ENCODE results near the gene TBC1D9. TPM values are rescaled to one million over a fixed set of nuclear protein-coding genes. Genes with fewer than 3 reads are reported as not detected.
A peak's percentile ranks its signal among the peaks of the same experiment; 100 is the strongest.
"Not testable (repeated sequence)": the region's sequence is repeated elsewhere in the genome, so short reads cannot be mapped to it uniquely, and the experiment has no call there.

The TBC1D9 gene
- total RNA-seq, 1 donor: 28.7 TPM

DNA sequence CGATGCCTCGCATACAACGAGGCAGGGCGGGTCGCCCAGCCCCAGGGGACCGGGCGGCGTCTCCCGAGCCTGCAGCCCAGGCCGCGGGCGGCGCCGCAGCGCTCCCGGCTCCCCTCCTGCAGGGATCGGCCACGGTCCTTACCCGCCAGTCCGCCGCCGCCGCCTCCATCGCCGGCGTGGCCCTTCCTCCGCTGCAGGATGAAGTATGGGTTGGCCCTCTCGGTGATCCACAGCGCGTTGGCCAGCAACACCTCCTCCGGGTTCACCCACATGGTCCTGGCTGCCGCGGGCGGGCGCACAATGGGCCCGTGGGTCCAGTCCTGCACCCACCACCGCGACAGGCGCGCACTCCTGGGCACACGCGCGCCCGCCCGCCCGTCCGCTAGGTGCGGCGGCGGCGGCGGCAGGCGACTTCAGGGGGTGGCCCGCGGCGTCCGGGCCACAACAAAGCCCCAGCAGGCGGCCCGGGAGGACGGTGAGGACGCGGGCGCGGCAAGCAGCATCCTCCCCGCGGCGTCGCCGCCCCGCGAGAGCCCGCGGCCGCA, 339 bp downstream of the TBC1D9 start:
- DNase-seq (ENCODE audit: low read depth): peak; percentile 37
- peak overlapping the region; percentile 84 for H3K4me3 ChIP-seq (ENCODE audit: low read depth, low read length)
- TF ChIP-seq, protein P1, sequence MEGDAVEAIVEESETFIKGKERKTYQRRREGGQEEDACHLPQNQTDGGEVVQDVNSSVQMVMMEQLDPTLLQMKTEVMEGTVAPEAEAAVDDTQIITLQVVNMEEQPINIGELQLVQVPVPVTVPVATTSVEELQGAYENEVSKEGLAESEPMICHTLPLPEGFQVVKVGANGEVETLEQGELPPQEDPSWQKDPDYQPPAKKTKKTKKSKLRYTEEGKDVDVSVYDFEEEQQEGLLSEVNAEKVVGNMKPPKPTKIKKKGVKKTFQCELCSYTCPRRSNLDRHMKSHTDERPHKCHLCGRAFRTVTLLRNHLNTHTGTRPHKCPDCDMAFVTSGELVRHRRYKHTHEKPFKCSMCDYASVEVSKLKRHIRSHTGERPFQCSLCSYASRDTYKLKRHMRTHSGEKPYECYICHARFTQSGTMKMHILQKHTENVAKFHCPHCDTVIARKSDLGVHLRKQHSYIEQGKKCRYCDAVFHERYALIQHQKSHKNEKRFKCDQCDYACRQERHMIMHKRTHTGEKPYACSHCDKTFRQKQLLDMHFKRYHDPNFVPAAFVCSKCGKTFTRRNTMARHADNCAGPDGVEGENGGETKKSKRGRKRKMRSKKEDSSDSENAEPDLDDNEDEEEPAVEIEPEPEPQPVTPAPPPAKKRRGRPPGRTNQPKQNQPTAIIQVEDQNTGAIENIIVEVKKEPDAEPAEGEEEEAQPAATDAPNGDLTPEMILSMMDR (IDR thresholded peaks at IDR 0.05; ENCODE audit: insufficient read depth, low read length): no peak

DNA sequence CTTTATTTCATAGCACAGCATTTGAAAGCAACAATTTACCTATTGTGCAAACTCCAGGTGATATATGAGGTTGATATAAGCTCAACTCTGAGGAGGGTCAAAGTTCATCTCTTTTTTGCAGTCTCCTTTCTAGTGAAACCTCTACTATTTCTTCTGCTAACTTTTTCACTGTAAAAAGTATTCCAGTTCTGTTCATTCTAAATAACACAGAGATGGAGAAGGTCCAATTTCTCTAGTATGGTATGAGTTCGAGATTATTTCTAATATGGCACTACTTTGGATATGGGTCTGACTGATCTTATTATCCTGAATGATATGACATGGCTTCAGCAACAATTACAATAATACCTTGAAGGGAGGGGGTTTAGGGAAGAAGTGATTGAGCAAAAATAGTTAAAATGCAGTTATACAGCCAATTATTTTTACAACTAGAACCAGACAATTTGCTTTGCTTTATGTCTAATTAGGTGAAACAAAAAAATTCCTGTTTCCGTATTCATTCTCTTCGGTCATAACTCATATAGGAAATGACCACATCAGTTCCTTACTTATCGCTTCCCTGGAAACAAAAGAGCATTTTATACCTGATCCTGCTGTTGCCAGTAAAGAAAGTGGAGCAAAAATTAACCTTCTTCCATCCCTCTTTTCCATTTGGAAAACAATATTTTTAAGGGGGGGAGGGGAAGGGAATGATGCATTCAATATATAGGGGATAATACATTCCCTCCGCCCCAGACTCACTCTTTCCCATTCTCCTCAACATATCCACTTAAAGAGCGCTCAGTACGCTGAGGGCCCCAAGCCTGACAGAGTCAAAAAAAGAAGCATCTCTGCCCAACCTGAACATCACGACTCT, 1.0 kb downstream of the TBC1D9 start:
- DNase-seq (ENCODE audit: low read depth): no peak

DNA sequence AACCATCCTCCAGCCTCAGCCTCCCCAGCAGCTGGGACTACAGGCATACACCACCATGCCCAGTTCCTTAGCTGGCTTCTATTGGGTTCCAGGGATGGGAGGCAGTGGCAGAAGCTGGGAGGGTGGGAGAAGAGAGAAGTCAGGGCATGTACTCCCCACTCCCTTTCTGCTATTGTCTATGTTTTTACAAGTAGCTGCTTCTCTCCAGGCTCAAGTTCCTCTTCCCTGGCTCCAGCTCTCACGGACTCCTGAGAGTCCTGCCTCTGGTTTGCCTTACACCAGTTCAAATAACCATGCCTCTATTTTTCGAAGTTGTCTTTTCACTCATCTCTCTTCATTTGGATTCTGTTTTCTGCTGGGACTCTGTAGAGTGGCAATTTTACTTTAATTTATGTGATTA, 2.9 kb downstream of the TBC1D9 start:
- TF ChIP-seq, protein P1 (IDR thresholded peaks at IDR 0.05; ENCODE audit: insufficient read depth, low read length): no peak
- H3K4me3 ChIP-seq (ENCODE audit: low read depth, low read length): no peak overlapping the region
- DNase-seq (ENCODE audit: low read depth): no peak

More for the DNA sequence above, 1.0 kb downstream of the TBC1D9 start:
- H3K4me3 ChIP-seq (ENCODE audit: low read depth, low read length): peak overlapping the region; percentile 84
- TF ChIP-seq, protein P1 (IDR thresholded peaks at IDR 0.05; ENCODE audit: insufficient read depth, low read length): no peak

DNA sequence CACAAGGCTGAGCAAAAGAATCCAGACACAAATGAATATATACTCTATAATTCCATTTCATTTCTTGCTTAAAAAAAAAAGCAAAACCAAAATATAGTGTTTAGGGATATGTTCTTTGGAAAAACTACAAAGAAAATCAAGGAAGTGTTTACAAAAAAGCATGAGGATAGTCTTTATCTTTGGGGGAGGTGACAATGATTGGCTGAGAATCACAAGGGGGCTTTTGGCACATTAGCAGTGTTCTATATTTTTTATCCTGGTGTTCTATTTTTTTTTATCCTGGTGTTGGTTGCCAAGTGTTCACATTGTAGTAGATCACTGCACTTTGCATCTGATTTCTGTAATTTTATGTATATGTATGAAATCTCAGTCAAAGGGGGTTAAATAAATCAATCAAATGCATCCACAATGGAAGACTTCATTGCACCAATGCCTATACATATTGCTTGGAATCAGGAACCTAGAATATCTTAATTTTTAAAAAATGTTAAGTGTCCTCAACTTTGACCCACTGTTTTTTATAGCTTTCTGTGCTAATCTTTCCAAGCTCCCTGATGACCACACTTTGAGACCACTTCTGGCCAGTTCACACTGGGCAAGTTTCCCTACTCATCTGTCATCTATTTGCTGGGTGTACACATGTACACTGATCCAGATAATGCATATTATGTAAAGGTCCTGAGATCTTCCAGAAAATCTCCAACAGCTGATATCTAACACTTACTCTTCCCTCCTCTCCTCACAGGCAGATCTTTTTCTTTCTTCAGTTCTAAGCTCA, 3.7 kb downstream of the TBC1D9 start:
- H3K4me3 ChIP-seq (ENCODE audit: low read depth, low read length): no peak overlapping the region
- DNase-seq (ENCODE audit: low read depth): no peak
- TF ChIP-seq, protein P1 (IDR thresholded peaks at IDR 0.05; ENCODE audit: insufficient read depth, low read length): no peak

DNA sequence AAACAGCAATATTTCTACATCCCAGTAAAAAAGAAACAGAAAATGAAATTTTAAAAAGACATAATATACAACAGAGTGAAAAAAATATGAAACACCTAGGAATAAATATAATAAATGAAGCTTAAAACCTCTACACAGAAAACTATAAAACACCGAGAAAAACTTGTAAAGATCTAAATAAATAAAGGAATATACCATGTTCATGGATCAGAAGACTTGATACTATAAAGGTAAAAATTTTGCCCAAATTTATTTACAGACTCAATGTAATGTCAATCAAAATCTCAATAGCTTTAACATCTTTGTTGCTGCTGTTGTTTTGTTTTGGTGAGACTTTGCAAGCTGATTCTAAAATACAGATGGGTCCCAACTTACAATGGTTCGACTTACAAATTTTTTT, 5.7 kb downstream of the TBC1D9 start:
- no peak overlapping the region for H3K4me3 ChIP-seq (ENCODE audit: low read depth, low read length)
- TF ChIP-seq, protein P1 (IDR thresholded peaks at IDR 0.05; ENCODE audit: insufficient read depth, low read length): no peak

DNA sequence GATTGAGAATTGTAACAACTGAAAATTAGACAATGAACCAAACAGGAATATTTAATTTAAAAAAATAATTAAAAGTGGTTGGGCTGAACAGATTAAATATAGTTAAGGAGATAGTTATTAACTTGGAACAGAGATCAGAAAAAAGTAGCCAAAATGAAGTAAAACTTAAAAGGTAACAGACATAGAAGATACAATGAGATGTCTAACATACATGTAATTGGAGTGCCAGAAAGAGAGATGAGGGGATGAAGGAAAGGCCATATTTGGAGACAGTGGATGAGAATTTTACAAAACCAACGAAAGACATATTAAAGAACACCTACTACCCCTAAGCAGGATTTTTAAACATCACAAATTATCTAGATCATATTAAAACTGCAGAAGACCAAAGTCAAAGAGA, 8.0 kb downstream of the TBC1D9 start:
- no peak for DNase-seq (ENCODE audit: low read depth)
- TF ChIP-seq, protein P1 (IDR thresholded peaks at IDR 0.05; ENCODE audit: insufficient read depth, low read length): no peak
- no peak overlapping the region for H3K4me3 ChIP-seq (ENCODE audit: low read depth, low read length)

More for the DNA sequence above, 5.7 kb downstream of the TBC1D9 start:
- no peak for DNase-seq (ENCODE audit: low read depth)

DNA sequence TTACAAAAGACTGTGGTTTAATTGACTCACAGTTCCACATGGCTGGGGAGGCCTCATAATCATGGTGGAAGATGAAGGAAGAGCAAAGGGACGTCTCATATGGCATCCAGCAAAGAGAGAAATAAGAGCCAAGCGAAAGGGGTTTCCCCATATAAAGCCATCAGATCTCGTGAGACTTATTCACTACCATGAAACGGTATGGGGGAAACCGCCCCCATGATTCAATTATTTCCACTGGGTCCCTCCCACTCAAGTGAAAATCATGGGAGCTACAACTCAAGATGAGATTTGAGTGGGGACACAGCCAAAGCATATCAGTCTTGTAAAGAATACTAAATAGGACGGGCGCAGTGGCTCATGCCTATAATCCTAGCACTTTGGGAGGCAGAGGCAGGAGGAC, 9.6 kb downstream of the TBC1D9 start:
- DNase-seq (ENCODE audit: low read depth); H3K4me3 ChIP-seq (ENCODE audit: low read depth, low read length): not testable (repeated sequence)

All from fibroblast of the aortic adventitia (primary cell).